Mammary epithelial cell (primary cell): Measurements from ENCODE around the gene PDE9A.

Experiments used
- CTCF ChIP-seq, 2 donors: IDR thresholded peaks in 1 of 2; conservative IDR thresholded peaks in 1 of 2; 2 replicates each; pipeline ENCODE4 v1.5.1; 2011 to 2012; ENCODE audit warnings: inconsistent platforms in 2 of 2, low read length in 2 of 2, mild to moderate bottlenecking in 2 of 2, control low read depth in 1 of 2, low read depth in 1 of 2; ENCODE audit not compliant: insufficient read depth in 1 of 2; ENCODE audit errors: extremely low read depth in 1 of 2
- EZH2 ChIP-seq: IDR thresholded peaks from 2 replicates; pipeline ENCODE4 v1.6.1; 2012; ENCODE audit warnings: low read length, inconsistent platforms, borderline replicate concordance

DNA sequence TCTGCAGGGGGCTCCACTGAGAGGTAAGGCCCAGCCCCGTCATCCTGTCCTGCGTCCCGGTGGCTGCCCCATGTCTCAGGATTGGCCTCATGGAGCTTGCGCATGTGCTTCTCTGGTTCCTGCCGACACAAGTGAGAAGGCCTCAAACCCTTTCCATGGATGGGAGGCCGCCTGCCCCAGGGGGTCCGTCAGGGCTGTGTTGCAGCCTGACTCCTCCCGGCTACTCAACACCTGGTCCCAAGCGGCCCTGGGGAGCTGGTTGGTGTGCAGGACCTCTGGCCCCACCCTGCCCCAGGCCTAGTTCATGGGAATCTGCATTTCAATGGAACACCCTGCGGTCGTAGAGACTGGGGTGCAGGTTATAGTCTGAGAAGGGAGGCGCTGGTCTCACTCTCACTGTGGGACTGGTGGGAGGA, 21.1 kb upstream of the PDE9A start:
- TF ChIP-seq CTCF (conservative IDR thresholded peaks at IDR 0.05 in 1 of 2, IDR thresholded peaks at IDR 0.05 in 1 of 2; ENCODE audit: extremely low read depth in 1 of 2, insufficient read depth in 1 of 2, low read depth in 1 of 2, low read length in 2 of 2) (no peak), EZH2 (no peak)
